Mesenchymal stem cell (in vitro differentiated cells and primary cell): ENCODE measurements around the gene BPIFA1.

Experiments
- DNase-seq: peaks from one replicate; pipeline ENCODE4 v3.0.0-alpha.2; 2013
- H2AFZ ChIP-seq: one replicate; pipeline ENCODE4 v1.6.1; 2013; ENCODE audit warnings: low read depth, mild to moderate bottlenecking, control low read depth, inconsistent platforms, low read length, moderate library complexity
- H2AK5ac ChIP-seq: 2 replicates; pipeline ENCODE4 v1.6.1; 2013; ENCODE audit warnings: low read length, moderate library complexity, mild to moderate bottlenecking, inconsistent platforms; ENCODE audit not compliant: severe bottlenecking
- H2BK120ac ChIP-seq: one replicate; pipeline ENCODE4 v1.6.1; 2013; ENCODE audit warnings: low read depth, mild to moderate bottlenecking, inconsistent platforms, low read length, moderate library complexity
- H2BK12ac ChIP-seq, 2 experiments: one replicate each; pipeline ENCODE4 v1.6.1; 2013; ENCODE audit warnings: inconsistent platforms in 2 of 2, low read length in 2 of 2, mild to moderate bottlenecking in 2 of 2, moderate library complexity in 2 of 2, control low read depth in 1 of 2
- H2BK15ac ChIP-seq: one replicate; pipeline ENCODE4 v1.6.1; 2013; ENCODE audit warnings: mild to moderate bottlenecking, low read depth, inconsistent platforms; ENCODE audit not compliant: poor library complexity, severe bottlenecking
- H2BK5ac ChIP-seq: 2 replicates; pipeline ENCODE4 v1.6.1; 2013; ENCODE audit warnings: low read depth, mild to moderate bottlenecking, low read length, control low read depth, inconsistent platforms; ENCODE audit not compliant: poor library complexity, severe bottlenecking
- H3K14ac ChIP-seq, 2 experiments: one replicate each; pipeline ENCODE4 v1.6.1; 2013; ENCODE audit warnings: inconsistent platforms in 2 of 2, low read length in 2 of 2, control low read depth in 1 of 2, mild to moderate bottlenecking in 1 of 2, moderate library complexity in 1 of 2
- H3K18ac ChIP-seq, 2 experiments: one replicate each; pipeline ENCODE4 v1.6.1; 2013; ENCODE audit warnings: inconsistent platforms in 2 of 2, low read length in 2 of 2, control low read depth in 1 of 2, low read depth in 1 of 2, mild to moderate bottlenecking in 1 of 2
- H3K23ac ChIP-seq, 2 experiments: one replicate each; pipeline ENCODE4 v1.6.1; 2013; ENCODE audit warnings: inconsistent platforms in 2 of 2, low read length in 2 of 2, mild to moderate bottlenecking in 2 of 2, moderate library complexity in 2 of 2, control low read depth in 1 of 2
- H3K27ac ChIP-seq: 2 replicates; pipeline ENCODE4 v1.5.1; 2013; ENCODE audit warnings: mild to moderate bottlenecking, moderate library complexity, low read length, control low read depth, inconsistent platforms; ENCODE audit not compliant: poor library complexity, severe bottlenecking
- H3K27me3 ChIP-seq, 2 experiments: 2 replicates each; pipeline versions ENCODE4 v1.6.1 to v1.7.0; 2013; ENCODE audit warnings: low read length in 2 of 2, mild to moderate bottlenecking in 2 of 2, moderate library complexity in 2 of 2, control low read depth in 1 of 2, inconsistent platforms in 1 of 2; ENCODE audit not compliant: control insufficient read depth in 1 of 2, insufficient read depth in 1 of 2
- H3K36me3 ChIP-seq, 2 experiments: 2 replicates each; pipeline versions ENCODE4 v1.6.1 to v1.7.0; 2013; ENCODE audit warnings: low read length in 2 of 2, control low read depth in 1 of 2, inconsistent platforms in 1 of 2, low read depth in 1 of 2, mild to moderate bottlenecking in 1 of 2; ENCODE audit not compliant: insufficient read depth in 2 of 2, control insufficient read depth in 1 of 2
- H3K4ac ChIP-seq, 2 experiments: one replicate each; pipeline ENCODE4 v1.6.1; 2013; ENCODE audit warnings: inconsistent platforms in 2 of 2, low read length in 2 of 2, mild to moderate bottlenecking in 2 of 2, moderate library complexity in 2 of 2, control low read depth in 1 of 2, low read depth in 1 of 2
- H3K4me1 ChIP-seq: 2 replicates; pipeline ENCODE4 v1.6.1; 2013; ENCODE audit warnings: low read depth, low read length, control low read depth; ENCODE audit not compliant: control insufficient read depth, insufficient read depth
- H3K4me2 ChIP-seq: 2 replicates; pipeline ENCODE4 v1.6.1; 2013; ENCODE audit warnings: low read length, mild to moderate bottlenecking, inconsistent platforms; ENCODE audit not compliant: poor library complexity, severe bottlenecking
- H3K4me3 ChIP-seq, 2 experiments: 2 replicates each; pipeline versions ENCODE4 v1.5.1 to v1.7.0; 2013; ENCODE audit warnings: low read length in 2 of 2, mild to moderate bottlenecking in 2 of 2, control low read depth in 1 of 2, low read depth in 1 of 2; ENCODE audit not compliant: insufficient read depth in 1 of 2
- H3K79me1 ChIP-seq: replicated peaks from 2 replicates; pipeline ENCODE4 v1.6.1; 2013; ENCODE audit warnings: mild to moderate bottlenecking, control low read depth, low read length, inconsistent platforms; ENCODE audit not compliant: poor library complexity, severe bottlenecking
- H3K9ac ChIP-seq: 2 replicates; pipeline ENCODE4 v1.7.0; 2013; ENCODE audit warnings: mild to moderate bottlenecking, low read length, moderate library complexity
- H3K9me3 ChIP-seq: 2 replicates; pipeline ENCODE4 v1.7.0; 2013; ENCODE audit warnings: mild to moderate bottlenecking, low read length; ENCODE audit not compliant: control insufficient read depth
- H4K8ac ChIP-seq: one replicate; pipeline ENCODE4 v1.6.1; 2013; ENCODE audit warnings: inconsistent platforms, mild to moderate bottlenecking, low read length, moderate library complexity
- H4K91ac ChIP-seq: one replicate; pipeline ENCODE4 v1.6.1; 2013; ENCODE audit warnings: mild to moderate bottlenecking, low read length, inconsistent platforms
- WGBS: methylation state at CpG from one replicate; pipeline ENCODE4 v1.1.7; 2013; ENCODE audit warnings: mixed read lengths; 5-methylcytosine and 5-hydroxymethylcytosine counted together

The BPIFA1 gene

DNA sequence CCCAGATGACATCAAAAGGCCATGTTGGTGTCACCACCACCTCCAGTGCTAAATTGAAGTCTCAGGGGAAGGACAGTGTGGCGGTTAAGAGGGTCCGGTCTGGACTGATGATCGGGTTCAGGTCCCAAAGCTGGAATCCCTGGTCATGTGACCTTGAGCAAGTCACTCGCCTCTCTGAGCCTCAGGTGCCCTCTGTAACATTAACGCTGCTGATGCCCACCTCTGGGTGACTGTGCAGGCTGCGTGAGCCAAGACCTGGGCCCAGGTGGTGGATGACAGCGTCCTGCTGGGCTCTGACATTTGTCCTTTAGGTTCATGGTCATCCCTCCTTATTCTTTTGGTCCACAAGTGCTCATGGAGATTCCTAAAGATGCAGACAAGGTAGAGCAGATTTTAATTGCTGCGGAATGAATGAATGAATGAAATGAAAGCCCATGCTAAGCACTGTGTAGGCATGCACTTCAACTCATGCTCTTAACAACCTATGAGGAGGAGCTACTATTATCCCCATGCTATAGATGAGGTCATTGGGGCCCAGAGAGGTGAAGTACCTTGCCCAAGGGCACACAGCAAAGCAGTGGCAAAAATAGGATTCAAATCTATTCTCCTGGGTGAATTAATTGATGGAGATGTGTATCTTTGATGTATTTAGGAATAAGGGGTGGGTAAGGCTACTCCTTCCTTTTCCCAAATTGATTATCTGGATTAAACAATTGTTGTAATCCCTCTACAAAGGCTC, 46.6 kb downstream of the BPIFA1 start:
- Histone ChIP-seq H3K4ac (no peak overlapping the region), H3K23ac (no peak overlapping the region), H3K14ac (no peak overlapping the region), H2BK120ac (no peak overlapping the region), H3K9me3 (no peaks in the 10 kb centered on the region), H3K4me1 (peaks cover 4% of the 10 kb centered on the region), H4K8ac (no peak overlapping the region), H3K4me3 (no peak overlapping the region), H2BK12ac (no peak overlapping the region), H3K27ac (no peak overlapping the region), H2BK5ac (no peak overlapping the region), H3K79me1 (no peaks in the 10 kb centered on the region), H2AFZ (no peak overlapping the region), H3K4me2 (no peak overlapping the region), H4K91ac (no peak overlapping the region), H3K36me3 (no peaks in the 10 kb centered on the region), H3K9ac (no peak overlapping the region), H3K27me3 (peaks cover 48 to 82% of the 10 kb centered on the region in 2 experiments), H2BK15ac (no peak overlapping the region), H2AK5ac (no peak overlapping the region), H3K18ac (no peak overlapping the region)
- 80% methylated on average over 7 of the region's 8 CpGs for WGBS
- no peak for DNase-seq

- peaks cover 4% of the 10 kb centered on the region for H3K4me1 ChIP-seq
- H4K91ac ChIP-seq, result no peak within 1 kb of the TSS
- no peak within 1 kb of the TSS for H3K27ac ChIP-seq
- H3K36me3 ChIP-seq, result no peaks in the 10 kb centered on the region
- peaks cover 5% of the 10 kb centered on the region for H3K9me3 ChIP-seq
- peaks cover 48 to 82% of the 10 kb centered on the region in 2 experiments for H3K27me3 ChIP-seq
- H2BK5ac ChIP-seq, result no peak within 1 kb of the TSS
- no peak for DNase-seq
- no peak within 1 kb of the TSS for H2BK120ac ChIP-seq
- H3K4me2 ChIP-seq, result no peak within 1 kb of the TSS
- no peak within 1 kb of the TSS for H2AK5ac ChIP-seq
- H3K23ac ChIP-seq, result no peak within 1 kb of the TSS
- H3K4ac ChIP-seq, result no peak within 1 kb of the TSS
- H3K14ac ChIP-seq, result no peak within 1 kb of the TSS
- H3K79me1 ChIP-seq, result no peaks in the 10 kb centered on the region
- no peak within 1 kb of the TSS for H2BK12ac ChIP-seq
- H4K8ac ChIP-seq, result no peak within 1 kb of the TSS
- H2AFZ ChIP-seq, result no peak within 1 kb of the TSS
- 83% methylated on average over 13 of the region's 13 CpGs for WGBS
- no peak within 1 kb of the TSS for H3K4me3 ChIP-seq
- no peak within 1 kb of the TSS for H3K9ac ChIP-seq
- no peak within 1 kb of the TSS for H3K18ac ChIP-seq
- no peak within 1 kb of the TSS for H2BK15ac ChIP-seq
Measured at GRCh38 chr20:33282991-33283555, 47.3 kb downstream of the BPIFA1 start, which contains the start of gene BPIFB1. BPIFB1 (plus strand) TSS chr20:33283214; CDS start chr20:33286074, 2,860 bp downstream.

GRCh38 chr20:33284284-33284683, 48.5 kb downstream of the BPIFA1 start:
- WGBS, result 89% methylated on average over 4 of the region's 4 CpGs
- H3K36me3 ChIP-seq, result no peaks in the 10 kb centered on the region

GRCh38 chr20:33284937-33285336, 49.1 kb downstream of the BPIFA1 start:
- Histone ChIP-seq H3K18ac (no peak overlapping the region), H4K8ac (no peak overlapping the region), H3K27me3 (peaks cover 57 to 82% of the 10 kb centered on the region in 2 experiments), H2AFZ (no peak overlapping the region), H3K27ac (no peak overlapping the region), H3K4me1 (no peaks in the 10 kb centered on the region), H2BK120ac (no peak overlapping the region), H2AK5ac (no peak overlapping the region), H2BK12ac (no peak overlapping the region), H3K23ac (no peak overlapping the region), H3K14ac (no peak overlapping the region), H3K9me3 (peaks cover 5% of the 10 kb centered on the region), H3K4ac (no peak overlapping the region), H3K4me2 (no peak overlapping the region), H2BK15ac (no peak overlapping the region), H2BK5ac (no peak overlapping the region), H3K9ac (no peak overlapping the region), H3K4me3 (no peak overlapping the region), H3K36me3 (no peaks in the 10 kb centered on the region), H4K91ac (no peak overlapping the region), H3K79me1 (no peaks in the 10 kb centered on the region)
- no peak for DNase-seq
- 66% methylated on average over 2 of the region's 2 CpGs for WGBS

More at GRCh38 chr20:33284284-33284683, 48.5 kb downstream of the BPIFA1 start:
- H2AFZ ChIP-seq, result no peak overlapping the region
- H2AK5ac ChIP-seq, result no peak overlapping the region
- no peak overlapping the region for H3K18ac ChIP-seq
- H3K4me3 ChIP-seq, result no peak overlapping the region
- no peak overlapping the region for H3K9ac ChIP-seq
- H3K4me2 ChIP-seq, result no peak overlapping the region
- peaks cover 53 to 82% of the 10 kb centered on the region in 2 experiments for H3K27me3 ChIP-seq
- no peak overlapping the region for H2BK12ac ChIP-seq
- DNase-seq, result no peak
- peaks cover 1% of the 10 kb centered on the region for H3K4me1 ChIP-seq
- no peaks in the 10 kb centered on the region for H3K79me1 ChIP-seq
- no peak overlapping the region for H4K91ac ChIP-seq
- H2BK120ac ChIP-seq, result no peak overlapping the region
- peaks cover 5% of the 10 kb centered on the region for H3K9me3 ChIP-seq
- H3K27ac ChIP-seq, result no peak overlapping the region
- H4K8ac ChIP-seq, result no peak overlapping the region
- no peak overlapping the region for H3K14ac ChIP-seq
- no peak overlapping the region for H2BK5ac ChIP-seq
- no peak overlapping the region for H2BK15ac ChIP-seq
- no peak overlapping the region for H3K4ac ChIP-seq
- H3K23ac ChIP-seq, result no peak overlapping the region
